Gastroesophageal sphincter (tissue), 4 donors: ENCODE data around the gene FBXO17. TPM values are rescaled to one million over a fixed set of nuclear protein-coding genes. Genes with fewer than 3 reads are reported as not detected.

Source experiments
- ATAC-seq: fragments of 150-250 bp; one replicate; pipeline ENCODE4 v1.9.1; 2016; ENCODE audit warnings: mild to moderate bottlenecking, moderate library complexity
- H3K27ac ChIP-seq, 4 donors: fragments of 200-600 bp; sonication (generic) in 3 of 4; 1 replicate in 3 of 4; 2 replicates in 1 of 4; pipeline ENCODE4 v1.5.1; 2016 to 2019
- H3K27me3 ChIP-seq: fragments of 200-600 bp; sonication (generic); one replicate; pipeline ENCODE4 v1.5.1; 2019
- H3K36me3 ChIP-seq, 2 donors: fragments of 200-600 bp; sonication (generic); one replicate each; pipeline ENCODE4 v1.5.1; 2019; ENCODE audit warnings: control low read depth in 1 of 2
- H3K4me1 ChIP-seq, 3 donors: fragments of 200-600 bp; sonication (generic); 1 replicate in 2 of 3; 2 replicates in 1 of 3; pipeline ENCODE4 v1.5.1; 2016 to 2019; ENCODE audit warnings: control low read depth in 2 of 3
- H3K4me3 ChIP-seq, 2 donors: fragments of 200-600 bp; sonication (generic); one replicate each; pipeline ENCODE4 v1.5.1; 2019; ENCODE audit warnings: mild to moderate bottlenecking in 1 of 2, moderate library complexity in 1 of 2
- H3K9me3 ChIP-seq, 3 donors: fragments of 200-600 bp; sonication (generic); one replicate each; pipeline ENCODE4 v1.5.1; 2017 to 2019; ENCODE audit warnings: control low read depth in 2 of 3
- CTCF ChIP-seq, 4 experiments: fragments of 200-600 bp in 2 of 4; fragments of 450-650 bp in 2 of 4; sonication (generic) in 1 of 4; IDR thresholded peaks; one replicate each; pipeline ENCODE4 v1.5.1; 2017 to 2019; ENCODE audit warnings: antibody characterized with exemption in 4 of 4, mild to moderate bottlenecking in 2 of 4, moderate library complexity in 2 of 4
- EP300 ChIP-seq: sonication (generic); formaldehyde crosslinking; IDR thresholded peaks from one replicate; pipeline ENCODE4 v1.6.1; 2017; ENCODE audit warnings: antibody characterized with exemption, mild to moderate bottlenecking
- POLR2A ChIP-seq, 2 donors: fragments of 450-650 bp; IDR thresholded peaks; one replicate each; pipeline ENCODE4 v1.6.1; 2017; ENCODE audit warnings: antibody characterized with exemption in 2 of 2, mild to moderate bottlenecking in 2 of 2, moderate library complexity in 1 of 2
- POLR2AphosphoS5 ChIP-seq: sonication (generic); formaldehyde crosslinking; IDR thresholded peaks from one replicate; pipeline ENCODE4 v1.6.1; 2017; ENCODE audit warnings: antibody characterized with exemption
- WGBS, 2 donors: methylation state at CpG; one replicate each; pipeline ENCODE4 v1.1.5; 2018; ENCODE audit warnings: low coverage in 1 of 2; 5-methylcytosine and 5-hydroxymethylcytosine counted together
- total RNA-seq, 4 donors: library from RNA; depleted of rRNA; stranded (reverse); fragments of >200 nt; gene quantifications; one replicate each; pipeline ENCODE4 v1.1.0, GENCODE V29; 2016

Gene FBXO17
- total RNA-seq, 4 donors from 2014 or later: 21.5 to 31.3 (median 27.8) TPM

DNA sequence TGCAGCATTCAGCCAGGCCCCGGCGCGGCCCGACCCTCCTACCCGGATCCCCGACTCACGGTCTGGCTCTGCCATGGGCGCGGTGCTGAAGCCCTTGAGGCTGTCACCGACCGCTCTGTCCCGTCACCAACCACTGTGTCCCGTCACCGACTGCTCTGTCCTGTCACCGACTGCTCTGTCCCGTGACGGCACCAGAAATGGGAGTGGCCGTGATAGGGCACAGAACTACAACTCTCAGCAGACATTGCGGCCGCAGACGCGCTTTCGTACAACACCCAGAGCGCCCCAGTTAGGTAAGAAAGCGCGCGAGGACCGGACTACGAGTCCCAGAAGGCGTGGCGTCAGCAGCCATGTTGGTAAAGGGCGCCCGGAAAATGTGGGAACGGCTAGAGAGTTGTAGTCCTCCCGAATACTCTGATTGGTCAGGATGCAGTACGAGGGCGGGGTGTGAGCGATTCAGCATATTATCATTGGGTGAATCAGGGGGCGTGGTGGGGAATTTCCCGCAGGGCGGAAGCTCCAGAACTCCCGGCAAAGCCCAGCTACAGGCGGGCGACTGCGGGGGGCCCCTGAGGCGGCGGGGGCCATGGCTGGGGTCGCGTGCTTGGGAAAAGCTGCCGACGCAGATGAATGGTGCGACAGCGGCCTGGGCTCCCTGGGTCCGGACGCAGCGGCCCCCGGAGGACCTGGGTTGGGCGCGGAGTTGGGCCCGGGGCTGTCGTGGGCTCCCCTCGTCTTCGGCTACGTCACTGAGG lies 75.9 kb downstream of the FBXO17 start, which contains the start of the genes NFKBIB and SIRT2:
Gene NFKBIB (plus strand): TSS at position 523 of the 755 bp plus-strand sequence. CDS start 64 bp downstream, at position 587.
Gene SIRT2 (minus strand): TSS at position 172 of the 755 bp plus-strand sequence. CDS start 97 bp downstream, at position 75.
- ATAC-seq: peak; percentile 98
- Histone ChIP-seq H3K9me3 (no peaks in the 10 kb centered on the region), H3K4me1 (peaks cover 0 to 53% (median 23%) of the 10 kb centered on the region in 3 donors), H3K36me3 (peaks cover 0 to 5% of the 10 kb centered on the region in 2 donors), H3K27ac (peak within 1 kb of the TSS; percentile 92 to 99 (median 92)), H3K4me3 (peak within 1 kb of the TSS; percentile 73 to 93), H3K27me3 (no peaks in the 10 kb centered on the region)
- 2% methylated on average over 9 of the region's 64 CpGs; no CpG with 5 or more reads in 1 of the 2 donors for WGBS, 2 donors
- TF ChIP-seq EP300 (no peak), POLR2AphosphoS5 (peak; percentile 47), POLR2A (IDR thresholded peaks at IDR 0.05) (peak; percentile 50 to 52), CTCF (IDR thresholded peaks at IDR 0.05) (peak in 2 of 4 experiments; percentile 10 to 20)

DNA sequence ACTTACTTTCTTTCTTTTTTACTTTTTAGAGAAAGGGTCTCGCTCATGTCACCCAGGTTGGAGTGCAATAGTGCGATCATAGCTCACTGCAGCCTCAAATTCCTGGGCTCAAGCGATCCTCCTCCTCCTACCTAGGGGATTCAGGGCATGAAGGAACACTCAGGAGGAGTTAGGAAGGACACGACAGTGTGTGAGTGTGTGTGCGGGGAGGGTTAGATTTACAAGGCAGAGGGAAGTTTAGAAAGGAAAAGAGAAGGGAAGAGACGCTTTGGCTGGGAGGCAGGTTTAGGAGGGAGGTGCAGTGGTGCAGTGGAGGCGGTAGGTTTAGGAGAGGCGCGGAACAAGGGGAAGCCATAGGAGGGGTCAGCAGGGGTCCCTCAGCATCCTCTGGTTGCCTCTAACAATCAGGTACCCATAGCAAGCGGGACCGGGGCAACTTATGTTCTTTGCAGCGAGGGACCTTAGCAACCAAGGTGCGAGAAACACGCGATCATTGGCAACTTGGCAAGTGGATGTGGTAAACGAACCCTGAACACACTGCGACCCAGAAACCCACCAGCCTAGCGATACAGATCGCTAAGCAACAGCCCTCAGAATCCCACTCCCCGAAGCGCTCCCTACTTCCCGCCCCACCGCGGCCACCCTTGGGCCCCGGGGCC lies 76.6 kb downstream of the FBXO17 start:
- Histone ChIP-seq H3K27ac (peak overlapping the region; percentile 69 to 92 (median 91)), H3K36me3 (peaks cover 0 to 4% of the 10 kb centered on the region in 2 donors), H3K27me3 (no peaks in the 10 kb centered on the region), H3K4me1 (peaks cover 0 to 55% (median 23%) of the 10 kb centered on the region in 3 donors), H3K4me3 (peak overlapping the region; percentile 73 to 79), H3K9me3 (no peaks in the 10 kb centered on the region)
- ATAC-seq: no peak
- TF ChIP-seq EP300 (no peak), POLR2AphosphoS5 (no peak), CTCF (IDR thresholded peaks at IDR 0.05) (no peak), POLR2A (IDR thresholded peaks at IDR 0.05) (no peak)
- WGBS, 2 donors: 0 to 7% methylated on average over 7 to 8 of the region's 25 CpGs

GRCh38 chr19:38894968-38895367 lies 80.6 kb downstream of the FBXO17 start:
- Histone ChIP-seq H3K36me3 (peaks cover 0 to 42% of the 10 kb centered on the region in 2 donors), H3K4me3 (no peak overlapping the region), H3K4me1 (peaks cover 0 to 48% (median 19%) of the 10 kb centered on the region in 3 donors), H3K27ac (no peak overlapping the region), H3K9me3 (no peaks in the 10 kb centered on the region), H3K27me3 (no peaks in the 10 kb centered on the region)
- WGBS, 2 donors: 60 to 71% methylated on average over 6 to 7 of the region's 9 CpGs
- no peak for TF ChIP-seq CTCF (IDR thresholded peaks at IDR 0.05)
- TF ChIP-seq POLR2A (IDR thresholded peaks at IDR 0.05): no peak
- no peak for ATAC-seq

GRCh38 chr19:38893341-38893771 lies 82.2 kb downstream of the FBXO17 start:
- Histone ChIP-seq H3K4me1 (peaks cover 0 to 43% (median 14%) of the 10 kb centered on the region in 3 donors), H3K4me3 (no peak overlapping the region), H3K9me3 (no peaks in the 10 kb centered on the region), H3K27ac (peak overlapping the region in 1 of 4 donors; percentile 30), H3K27me3 (no peaks in the 10 kb centered on the region), H3K36me3 (peaks cover 0 to 58% of the 10 kb centered on the region in 2 donors)
- ATAC-seq: no peak
- WGBS, 2 donors: 98% methylated on average over 7 of the region's 14 CpGs; no CpG with 5 or more reads in 1 of the 2 donors
- TF ChIP-seq POLR2A (IDR thresholded peaks at IDR 0.05): no peak
- no peak for TF ChIP-seq EP300
- TF ChIP-seq CTCF (IDR thresholded peaks at IDR 0.05): no peak
- TF ChIP-seq POLR2AphosphoS5: no peak
